ENCODE results near the gene ACTR3C. TPM values are rescaled to one million over a fixed set of nuclear protein-coding genes. Genes with fewer than 3 reads are reported as not detected.

ACTR3C gene
- total RNA-seq, 1 experiment from 2014 or later, result 8.0 TPM

GRCh38 chr7:150332852-150333635, 9.7 kb upstream of the ACTR3C start:
- DNase-seq, result no peak
- ChIA-PET POLR2A (no interaction called here), CTCF (no interaction called here)
- peaks cover 6% of the 10 kb centered on the region for H3K36me3 ChIP-seq (ENCODE audit: control insufficient read depth, insufficient read depth, low read length)
- BruUV-seq (replicated peaks), result no TSS peak
- TF ChIP-seq CTCF (IDR thresholded peaks at IDR 0.05; ENCODE audit: insufficient read depth in 1 of 2, low read depth in 1 of 2, low read length in 1 of 2, severe bottlenecking in 1 of 2, unreplicated experiment in 1 of 2), result no peak
- H3K4me3 ChIP-seq (ENCODE audit: low read depth, low read length), result no peak overlapping the region
- Mint-ChIP-seq H3K36me3 (ENCODE audit: insufficient read depth, unreplicated experiment) (peaks cover 28% of the 10 kb centered on the region), H3K9me3 (ENCODE audit: unreplicated experiment) (no peaks in the 10 kb centered on the region), H3K27ac (ENCODE audit: unreplicated experiment) (no peak overlapping the region), H3K4me1 (ENCODE audit: low read depth, unreplicated experiment) (no peaks in the 10 kb centered on the region), H3K27me3 (ENCODE audit: insufficient read depth, unreplicated experiment) (no peaks in the 10 kb centered on the region), H3K4me3 (ENCODE audit: unreplicated experiment) (no peak overlapping the region)
- H3K4me1 ChIP-seq, result no peaks in the 10 kb centered on the region
- H3K9me3 ChIP-seq, result no peaks in the 10 kb centered on the region
- H3K27me3 ChIP-seq (replicated peaks; ENCODE audit: control insufficient read depth, insufficient read depth, low read length), result no peaks in the 10 kb centered on the region
- intact Hi-C loops (cut with micrococcal nuclease; ENCODE audit: unreplicated experiment), result no loop called here

DNA sequence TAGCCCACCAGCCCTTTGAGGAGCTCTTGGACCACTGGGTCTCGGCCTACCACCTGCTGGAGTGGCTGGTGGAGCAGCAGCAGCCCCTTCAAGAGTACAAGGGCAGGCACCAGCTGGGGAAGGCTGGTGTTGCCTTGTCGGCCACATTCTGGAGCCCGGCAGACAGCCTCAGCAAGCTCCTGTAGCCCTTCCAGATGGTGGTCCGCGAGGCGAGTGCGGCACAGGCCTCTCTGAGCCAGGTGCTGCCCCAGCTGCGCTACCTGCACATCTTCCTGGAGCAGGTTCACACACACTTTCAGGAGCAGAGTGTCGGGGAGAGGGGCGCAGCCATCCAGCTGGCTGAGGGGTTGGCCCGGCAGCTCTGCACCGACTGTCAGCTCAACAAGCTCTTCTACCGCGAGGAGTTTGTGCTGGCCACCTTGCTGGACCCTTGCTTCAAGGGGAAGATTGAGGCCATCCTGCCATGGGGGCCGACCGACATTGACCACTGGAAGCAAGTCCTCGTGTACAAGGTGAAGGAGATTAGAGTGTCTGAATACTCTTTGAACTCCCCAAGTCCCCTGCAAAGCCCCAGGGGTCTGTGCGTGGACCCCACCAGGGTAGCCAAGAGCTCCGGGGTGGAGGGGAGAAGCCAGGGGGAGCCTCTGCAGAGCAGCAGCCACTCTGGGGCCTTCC, 7.0 kb upstream of the ACTR3C start:
- Histone ChIP-seq H3K36me3 (ENCODE audit: control insufficient read depth, insufficient read depth, low read length) (peaks cover 15% of the 10 kb centered on the region), H3K4me1 (peaks cover 2% of the 10 kb centered on the region), H3K27me3 (replicated peaks; ENCODE audit: control insufficient read depth, insufficient read depth, low read length) (no peaks in the 10 kb centered on the region), H3K9me3 (no peaks in the 10 kb centered on the region), H3K4me3 (ENCODE audit: low read depth, low read length) (no peak overlapping the region)
- intact Hi-C loops (cut with micrococcal nuclease; ENCODE audit: unreplicated experiment), result no loop called here
- no peaks in the 10 kb centered on the region for H3K27me3 Mint-ChIP-seq (ENCODE audit: insufficient read depth, unreplicated experiment)
- peaks cover 51% of the 10 kb centered on the region for H3K36me3 Mint-ChIP-seq (ENCODE audit: insufficient read depth, unreplicated experiment)
- TF ChIP-seq CTCF (IDR thresholded peaks at IDR 0.05; ENCODE audit: insufficient read depth in 1 of 2, low read depth in 1 of 2, low read length in 1 of 2, severe bottlenecking in 1 of 2, unreplicated experiment in 1 of 2), result no peak
- no peaks in the 10 kb centered on the region for H3K9me3 Mint-ChIP-seq (ENCODE audit: unreplicated experiment)
- BruUV-seq (replicated peaks), result no TSS peak
- POLR2A ChIA-PET, result no interaction called here
- peaks cover under 1% of the 10 kb centered on the region for H3K4me1 Mint-ChIP-seq (ENCODE audit: low read depth, unreplicated experiment)
- no peak overlapping the region for H3K4me3 Mint-ChIP-seq (ENCODE audit: unreplicated experiment)
- CTCF ChIA-PET, result no interaction called here
- DNase-seq, result no peak
- H3K27ac Mint-ChIP-seq (ENCODE audit: unreplicated experiment), result no peak overlapping the region

- Mint-ChIP-seq H3K4me1 (ENCODE audit: low read depth, unreplicated experiment) (peaks cover 9% of the 10 kb centered on the region), H3K9me3 (ENCODE audit: unreplicated experiment) (no peaks in the 10 kb centered on the region), H3K4me3 (ENCODE audit: unreplicated experiment) (no peak overlapping the region), H3K36me3 (ENCODE audit: insufficient read depth, unreplicated experiment) (peaks cover 60% of the 10 kb centered on the region), H3K27ac (ENCODE audit: unreplicated experiment) (no peak overlapping the region), H3K27me3 (ENCODE audit: insufficient read depth, unreplicated experiment) (no peaks in the 10 kb centered on the region)
- no TSS peak for BruUV-seq (replicated peaks)
- Histone ChIP-seq H3K36me3 (ENCODE audit: control insufficient read depth, insufficient read depth, low read length) (peaks cover 15% of the 10 kb centered on the region), H3K4me1 (peaks cover 10% of the 10 kb centered on the region), H3K9me3 (no peaks in the 10 kb centered on the region), H3K27me3 (replicated peaks; ENCODE audit: control insufficient read depth, insufficient read depth, low read length) (no peaks in the 10 kb centered on the region), H3K4me3 (ENCODE audit: low read depth, low read length) (no peak overlapping the region)
- TF ChIP-seq CTCF (IDR thresholded peaks at IDR 0.05; ENCODE audit: insufficient read depth in 1 of 2, low read depth in 1 of 2, low read length in 1 of 2, severe bottlenecking in 1 of 2, unreplicated experiment in 1 of 2), result no peak
- ChIA-PET POLR2A (no interaction called here), CTCF (no interaction called here)
- intact Hi-C loops (cut with micrococcal nuclease; ENCODE audit: unreplicated experiment), result no loop called here
- DNase-seq, result no peak
Measured at GRCh38 chr7:150329331-150330120, 6.2 kb upstream of the ACTR3C start.
